ENCODE data around the gene PIK3R2.
"Not testable (repeated sequence)": the region's sequence is repeated elsewhere in the genome, so short reads cannot be mapped to it uniquely, and the experiment has no call there.

PIK3R2 gene

DNA sequence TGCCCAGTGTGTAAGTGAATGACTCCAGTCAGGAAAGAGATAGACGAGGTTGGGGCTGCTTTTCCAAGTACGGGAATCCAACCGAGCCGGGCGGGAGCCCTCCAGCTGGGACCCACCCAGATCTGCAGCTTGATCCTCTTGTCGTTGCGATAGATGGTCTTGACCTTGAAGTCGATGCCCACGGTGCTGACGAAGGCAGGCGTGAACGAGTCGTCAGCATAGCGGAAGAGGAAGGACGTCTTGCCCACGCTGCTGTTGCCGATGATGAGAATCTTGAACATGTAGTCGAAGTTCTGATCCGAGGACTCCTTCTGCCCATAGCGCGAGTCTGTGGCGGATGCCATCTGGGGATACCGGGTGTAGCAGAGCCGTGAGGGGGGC lies 49.4 kb downstream of the PIK3R2 start:
- Histone ChIP-seq H3K4me1 (ENCODE audit: control insufficient read depth, low read depth, low read length) (peaks cover 3% of the 10 kb centered on the region), H3K27me3 (ENCODE audit: control insufficient read depth, insufficient read depth, low read length) (peaks cover 4% of the 10 kb centered on the region), H3K9ac (ENCODE audit: low read length) (no peak overlapping the region)

DNA sequence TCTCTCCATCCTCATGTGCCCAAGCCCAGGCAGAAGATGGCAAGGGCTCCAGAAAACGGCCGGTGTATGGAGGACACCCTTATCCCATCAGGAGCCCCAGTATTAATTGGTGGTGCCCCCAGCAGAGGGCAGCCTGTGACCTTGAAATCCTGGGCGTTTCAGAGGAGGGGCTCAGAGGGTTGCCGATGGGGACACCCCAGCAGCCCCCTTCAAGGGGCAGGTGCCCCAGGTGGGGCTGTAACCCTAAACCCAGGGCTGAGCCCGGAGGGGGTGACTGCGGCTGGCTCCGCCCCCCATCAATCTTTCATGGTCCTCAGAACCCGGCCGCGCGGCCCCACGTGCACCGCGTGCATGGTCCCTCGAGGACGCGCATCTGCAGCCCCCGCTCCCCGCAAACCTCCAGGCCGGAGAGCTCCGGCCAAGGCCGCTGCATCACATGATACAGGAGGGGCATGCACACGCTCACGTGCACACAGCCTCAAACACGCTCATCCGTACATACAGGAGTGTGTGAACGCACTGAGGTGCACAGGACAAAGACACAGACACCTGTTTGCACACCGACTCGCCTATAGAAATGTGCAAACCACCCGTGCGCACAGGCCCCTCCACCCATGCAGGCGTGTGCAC lies 49.9 kb downstream of the PIK3R2 start:
- no peak overlapping the region for H3K27ac ChIP-seq (ENCODE audit: low read length)

More for the DNA sequence above, 49.4 kb downstream of the PIK3R2 start:
- no peak overlapping the region for H3K4me3 ChIP-seq (ENCODE audit: low read length)
- H3K36me3 ChIP-seq (ENCODE audit: control insufficient read depth, low read depth, low read length) = peaks cover 4% of the 10 kb centered on the region
- no peaks in the 10 kb centered on the region for H3K9me3 ChIP-seq (ENCODE audit: control insufficient read depth, low read depth, low read length)
- H3K27ac ChIP-seq (ENCODE audit: low read length) = no peak overlapping the region

DNA sequence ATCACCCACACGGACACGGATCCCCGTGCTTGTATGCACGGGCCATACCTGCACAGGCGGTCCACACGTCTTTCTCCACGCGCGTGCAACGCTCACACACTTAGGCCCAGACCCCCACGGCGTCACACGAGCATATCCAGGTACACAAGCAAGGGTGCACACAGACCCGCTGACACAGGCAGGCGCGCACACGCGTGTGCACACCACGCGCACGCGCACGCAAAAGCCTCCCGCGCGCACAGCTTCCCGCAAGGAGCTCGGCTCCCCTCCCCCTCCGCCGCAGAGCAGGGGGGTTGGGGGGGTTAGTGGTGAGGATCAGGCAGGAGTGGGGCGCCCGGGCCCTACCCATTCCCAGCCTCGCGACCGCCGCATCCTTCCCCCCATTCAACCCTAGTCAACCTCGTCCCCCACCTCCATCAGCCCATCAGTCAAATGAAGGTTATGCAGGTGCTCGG lies 50.5 kb downstream of the PIK3R2 start:
- Histone ChIP-seq H3K9ac (ENCODE audit: low read length) (no peak overlapping the region), H3K27ac (ENCODE audit: low read length) (no peak overlapping the region), H3K4me3 (ENCODE audit: low read length) (peak overlapping the region; percentile 58), H3K27me3 (ENCODE audit: control insufficient read depth, insufficient read depth, low read length) (peaks cover 4% of the 10 kb centered on the region), H3K9me3 (ENCODE audit: control insufficient read depth, low read depth, low read length) (no peaks in the 10 kb centered on the region), H3K36me3 (ENCODE audit: control insufficient read depth, low read depth, low read length) (peaks cover 1% of the 10 kb centered on the region), H3K4me1 (ENCODE audit: control insufficient read depth, low read depth, low read length) (peaks cover 3% of the 10 kb centered on the region)

More for the DNA sequence above, 49.9 kb downstream of the PIK3R2 start:
- Histone ChIP-seq H3K4me3 (ENCODE audit: low read length) (peak overlapping the region; percentile 58), H3K36me3 (ENCODE audit: control insufficient read depth, low read depth, low read length) (peaks cover 4% of the 10 kb centered on the region), H3K4me1 (ENCODE audit: control insufficient read depth, low read depth, low read length) (peaks cover 3% of the 10 kb centered on the region), H3K9me3 (ENCODE audit: control insufficient read depth, low read depth, low read length) (no peaks in the 10 kb centered on the region), H3K27me3 (ENCODE audit: control insufficient read depth, insufficient read depth, low read length) (peaks cover 4% of the 10 kb centered on the region), H3K9ac (ENCODE audit: low read length) (no peak overlapping the region)

DNA sequence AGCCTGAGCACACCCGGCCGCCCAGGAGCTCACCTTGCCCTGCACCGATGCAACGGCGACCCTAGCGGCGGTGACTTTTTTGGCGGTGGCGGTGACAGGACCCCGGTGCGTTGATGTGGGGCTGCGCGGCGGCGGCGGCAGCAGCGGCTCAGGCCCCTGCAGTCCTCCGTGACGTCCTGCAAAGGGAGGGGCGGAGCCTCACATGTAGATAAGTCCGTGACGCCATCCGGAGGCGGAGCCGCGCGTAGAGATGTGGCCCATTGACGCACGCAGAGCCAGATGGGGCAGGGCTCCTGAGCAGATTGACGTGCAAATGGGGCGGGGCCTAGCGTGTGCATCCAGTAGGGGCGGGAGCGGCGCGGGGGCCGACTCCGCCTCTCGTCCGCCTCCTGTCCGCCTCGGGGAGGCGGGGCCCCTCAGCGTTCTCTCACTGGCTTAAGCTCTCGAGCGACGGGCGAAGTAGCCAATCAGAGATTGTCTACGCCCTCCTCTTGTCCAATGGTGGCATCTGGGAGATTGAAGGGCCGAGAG lies 51.0 kb downstream of the PIK3R2 start, which contains the start of gene RAB3A:
RAB3A (minus strand) TSS at position 180 of the 531 bp plus-strand sequence. CDS start 1,302 bp downstream, outside the sequence.
- no peaks in the 10 kb centered on the region for H3K36me3 ChIP-seq (ENCODE audit: control insufficient read depth, low read depth, low read length)
- peak within 1 kb of the TSS; percentile 76 for H3K9ac ChIP-seq (ENCODE audit: low read length)
- peak within 1 kb of the TSS; percentile 77 for H3K4me3 ChIP-seq (ENCODE audit: low read length)
- peak within 1 kb of the TSS; percentile 86 for H3K27ac ChIP-seq (ENCODE audit: low read length)
- peaks cover 4% of the 10 kb centered on the region for H3K27me3 ChIP-seq (ENCODE audit: control insufficient read depth, insufficient read depth, low read length)
- H3K9me3 ChIP-seq (ENCODE audit: control insufficient read depth, low read depth, low read length) = no peaks in the 10 kb centered on the region
- peaks cover 3% of the 10 kb centered on the region for H3K4me1 ChIP-seq (ENCODE audit: control insufficient read depth, low read depth, low read length)

DNA sequence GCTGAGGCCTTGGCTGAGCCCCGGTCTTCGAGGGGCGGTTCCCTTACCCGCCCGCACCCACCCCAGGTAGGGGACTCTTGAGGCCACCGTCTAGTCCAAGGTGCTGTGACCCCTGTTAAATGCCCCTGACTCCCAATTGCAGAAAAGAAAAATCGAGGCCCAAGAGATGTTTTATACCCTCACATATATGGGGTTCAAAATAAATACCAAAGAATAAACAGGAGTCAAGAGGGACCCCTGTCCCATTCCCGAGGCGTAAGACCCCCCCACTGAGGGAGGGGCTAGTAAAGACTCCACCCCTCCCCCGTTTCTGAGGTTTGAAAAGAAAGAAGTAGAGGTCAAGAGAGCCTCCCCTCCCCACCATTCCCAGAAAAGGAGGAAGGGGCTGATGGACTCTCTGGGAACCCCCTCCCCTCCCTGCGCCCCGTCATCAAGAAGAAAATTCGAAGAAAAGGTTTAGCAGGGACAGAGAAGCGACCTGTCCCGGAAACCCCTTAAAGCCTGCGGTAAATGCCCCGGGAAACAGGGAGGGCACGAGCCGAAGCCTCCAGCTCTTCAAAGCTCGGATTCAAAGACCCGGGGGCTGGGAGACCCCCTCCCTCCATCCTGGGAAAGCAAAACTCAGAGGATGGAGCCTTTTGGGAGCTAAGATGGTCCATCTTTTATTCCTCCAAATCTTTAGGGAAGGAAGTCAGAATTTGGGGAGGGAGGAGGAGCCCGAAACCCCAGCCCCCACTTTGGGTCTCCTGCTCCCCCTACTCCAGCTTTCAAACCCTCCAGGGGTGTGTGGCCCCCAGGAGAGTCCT lies 51.6 kb downstream of the PIK3R2 start:
- H3K4me3 ChIP-seq (ENCODE audit: low read length) = peak overlapping the region; percentile 77
- H3K4me1 ChIP-seq (ENCODE audit: control insufficient read depth, low read depth, low read length) = peaks cover 3% of the 10 kb centered on the region
- H3K9me3 ChIP-seq (ENCODE audit: control insufficient read depth, low read depth, low read length) = no peaks in the 10 kb centered on the region
- no peaks in the 10 kb centered on the region for H3K36me3 ChIP-seq (ENCODE audit: control insufficient read depth, low read depth, low read length)
- H3K27ac ChIP-seq (ENCODE audit: low read length) = peak overlapping the region; percentile 86
- H3K27me3 ChIP-seq (ENCODE audit: control insufficient read depth, insufficient read depth, low read length) = peaks cover 4% of the 10 kb centered on the region
- peak overlapping the region; percentile 76 for H3K9ac ChIP-seq (ENCODE audit: low read length)

DNA sequence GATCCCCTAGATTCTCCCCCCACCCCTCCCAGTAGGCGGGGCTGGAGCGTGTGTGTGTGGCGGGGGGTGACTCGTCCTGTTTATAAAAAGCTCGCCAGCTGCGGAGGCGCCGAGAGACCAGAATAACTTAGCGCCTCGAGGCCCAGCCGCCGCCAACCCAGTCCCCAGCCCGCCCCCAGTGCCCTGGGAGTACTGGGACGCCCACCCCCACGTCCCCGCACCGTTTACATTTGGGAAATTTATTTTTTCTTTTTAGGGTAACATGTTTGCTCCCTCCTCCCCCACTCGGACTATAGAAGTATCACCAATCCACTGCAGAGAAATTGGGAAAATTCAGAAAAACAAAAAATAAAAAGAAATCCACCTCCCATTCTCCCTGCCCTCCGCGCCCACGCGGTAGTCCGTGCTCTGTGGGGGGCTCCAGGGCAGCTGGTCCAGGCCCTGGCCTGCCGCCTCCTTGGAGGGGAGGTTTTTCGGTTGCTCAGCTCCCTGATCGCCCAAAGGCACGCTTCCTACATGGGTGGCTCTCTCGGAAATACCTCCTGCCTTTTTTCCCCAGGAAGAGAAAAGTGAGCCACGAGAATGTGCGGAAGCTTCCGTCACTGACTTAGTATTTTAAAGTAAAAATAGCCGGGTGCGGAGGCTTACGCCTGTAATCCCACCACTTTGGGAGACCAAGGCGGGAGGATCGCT lies 52.4 kb downstream of the PIK3R2 start:
- Histone ChIP-seq H3K4me3 (ENCODE audit: low read length) (peak overlapping the region; percentile 77), H3K27ac (ENCODE audit: low read length) (peak overlapping the region; percentile 86), H3K27me3 (ENCODE audit: control insufficient read depth, insufficient read depth, low read length) (peaks cover 4% of the 10 kb centered on the region), H3K9me3 (ENCODE audit: control insufficient read depth, low read depth, low read length) (no peaks in the 10 kb centered on the region), H3K9ac (ENCODE audit: low read length) (peak overlapping the region; percentile 76), H3K36me3 (ENCODE audit: control insufficient read depth, low read depth, low read length) (no peaks in the 10 kb centered on the region), H3K4me1 (ENCODE audit: control insufficient read depth, low read depth, low read length) (peaks cover 3% of the 10 kb centered on the region)

DNA sequence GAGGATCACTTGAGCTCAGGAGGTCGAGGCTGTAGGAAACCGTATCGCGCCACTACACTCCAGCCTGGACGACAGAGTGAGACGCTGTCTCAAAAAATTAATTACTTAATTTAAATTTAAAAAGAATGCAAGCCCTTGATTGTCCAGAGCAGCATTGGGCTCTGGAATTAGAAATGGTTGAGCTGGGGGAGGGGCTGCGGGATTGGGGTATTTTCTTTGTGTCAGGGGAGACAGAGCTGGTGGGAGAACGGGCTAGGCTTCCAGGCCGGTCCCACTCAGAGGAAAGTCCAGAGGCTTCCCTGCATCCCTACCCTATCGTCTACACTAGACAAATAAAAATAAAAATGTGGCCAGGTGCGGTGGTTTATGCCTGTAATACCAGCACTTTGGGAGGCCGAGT lies 53.1 kb downstream of the PIK3R2 start:
- Histone ChIP-seq H3K9ac (ENCODE audit: low read length) (peak overlapping the region; percentile 76), H3K4me3 (ENCODE audit: low read length) (peak overlapping the region; percentile 77), H3K27me3 (ENCODE audit: control insufficient read depth, insufficient read depth, low read length) (peaks cover 4% of the 10 kb centered on the region), H3K4me1 (ENCODE audit: control insufficient read depth, low read depth, low read length) (peaks cover 3% of the 10 kb centered on the region), H3K36me3 (ENCODE audit: control insufficient read depth, low read depth, low read length) (no peaks in the 10 kb centered on the region), H3K9me3 (ENCODE audit: control insufficient read depth, low read depth, low read length) (no peaks in the 10 kb centered on the region), H3K27ac (ENCODE audit: low read length) (no peak overlapping the region)

DNA sequence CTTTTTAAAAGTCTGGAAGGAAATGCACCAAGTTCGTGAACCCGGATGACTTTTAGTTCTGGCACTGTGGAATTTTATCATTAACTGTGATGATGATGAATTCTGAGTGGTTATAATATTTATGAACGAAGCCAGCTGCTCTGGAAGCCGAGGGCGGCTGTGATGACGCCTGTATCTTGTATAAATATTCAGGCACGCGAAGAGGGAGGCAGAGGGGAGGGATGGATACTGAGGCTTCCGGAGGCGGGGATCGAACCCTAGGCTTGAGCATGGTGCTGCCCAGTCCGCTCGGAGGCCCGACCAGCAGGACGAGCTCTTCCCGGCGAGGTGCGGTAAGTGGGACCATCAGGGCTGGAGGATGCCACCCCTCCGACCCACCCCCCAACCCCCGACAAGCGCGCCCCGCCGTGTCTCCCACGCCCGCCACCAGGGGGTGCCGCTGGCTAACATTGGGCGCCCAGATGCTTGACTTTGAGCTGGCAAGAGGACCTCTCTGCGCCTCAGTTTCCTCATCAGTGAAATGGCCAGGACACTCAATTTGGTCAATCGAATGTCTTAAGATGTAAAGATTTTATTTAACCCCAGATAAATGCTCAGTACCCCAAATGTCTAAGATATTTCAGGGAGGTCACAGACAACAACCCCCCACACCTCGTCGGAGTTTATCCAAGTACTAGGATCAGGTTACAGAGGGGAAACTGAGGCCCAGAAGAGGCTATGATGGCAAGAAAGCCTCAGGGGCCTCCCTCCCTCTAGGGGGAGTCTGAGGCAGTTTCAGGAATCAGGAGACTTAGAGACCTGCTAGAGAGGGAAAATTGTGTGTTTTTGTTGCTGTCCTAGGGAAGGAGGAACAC lies 55.4 kb downstream of the PIK3R2 start:
- Histone ChIP-seq H3K4me3 (ENCODE audit: low read length) (no peak overlapping the region), H3K27ac (ENCODE audit: low read length) (no peak overlapping the region), H3K27me3 (ENCODE audit: control insufficient read depth, insufficient read depth, low read length) (peaks cover 2% of the 10 kb centered on the region), H3K9ac (ENCODE audit: low read length) (no peak overlapping the region), H3K9me3 (ENCODE audit: control insufficient read depth, low read depth, low read length) (no peaks in the 10 kb centered on the region), H3K4me1 (ENCODE audit: control insufficient read depth, low read depth, low read length) (peaks cover 3% of the 10 kb centered on the region), H3K36me3 (ENCODE audit: control insufficient read depth, low read depth, low read length) (no peaks in the 10 kb centered on the region)

DNA sequence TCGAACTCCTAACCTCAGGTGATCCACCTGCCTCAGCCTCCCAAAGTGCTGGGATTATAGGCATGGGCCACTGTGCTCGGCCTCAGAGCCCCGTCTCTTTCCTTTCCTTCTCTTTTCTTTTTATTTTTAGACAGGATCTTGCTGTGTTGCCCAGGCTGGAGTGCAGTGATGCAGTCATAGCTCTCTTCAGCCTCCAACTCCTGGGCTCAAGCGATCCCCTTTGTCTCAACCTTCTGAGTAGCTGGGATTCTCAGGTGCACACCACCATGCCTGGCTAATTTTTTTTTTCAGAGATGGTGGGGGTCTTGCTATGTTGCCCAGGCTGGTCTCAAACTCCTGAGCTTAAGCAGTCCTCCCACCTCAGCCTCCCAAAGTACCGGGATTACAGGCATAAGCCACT lies 56.9 kb downstream of the PIK3R2 start:
- not testable (repeated sequence) for H3K27me3 ChIP-seq (ENCODE audit: control insufficient read depth, insufficient read depth, low read length); H3K36me3 ChIP-seq (ENCODE audit: control insufficient read depth, low read depth, low read length); H3K9me3 ChIP-seq (ENCODE audit: control insufficient read depth, low read depth, low read length); H3K4me1 ChIP-seq (ENCODE audit: control insufficient read depth, low read depth, low read length); H3K27ac ChIP-seq (ENCODE audit: low read length); H3K9ac ChIP-seq (ENCODE audit: low read length); H3K4me3 ChIP-seq (ENCODE audit: low read length)

DNA sequence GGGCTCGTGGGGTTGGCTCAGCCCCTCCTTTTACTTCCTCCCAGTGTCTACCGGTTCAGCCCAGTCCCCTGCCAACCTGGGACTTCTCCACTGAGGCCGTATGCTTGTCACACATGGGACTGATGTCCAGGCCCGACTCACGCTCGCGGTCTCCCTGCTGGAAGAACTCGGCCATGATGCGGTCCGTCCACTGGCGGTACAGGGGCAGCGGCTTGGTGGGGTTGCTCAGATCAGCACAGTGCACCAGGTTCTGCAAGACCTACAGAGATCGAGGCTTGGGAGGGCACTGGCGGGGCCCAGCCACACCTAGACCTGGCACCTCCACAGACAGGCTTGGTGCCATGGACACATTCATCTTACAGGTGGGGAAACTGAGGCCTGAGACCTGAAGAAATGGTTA lies 58.7 kb downstream of the PIK3R2 start:
- Histone ChIP-seq H3K9me3 (ENCODE audit: control insufficient read depth, low read depth, low read length) (no peaks in the 10 kb centered on the region), H3K27me3 (ENCODE audit: control insufficient read depth, insufficient read depth, low read length) (no peaks in the 10 kb centered on the region), H3K36me3 (ENCODE audit: control insufficient read depth, low read depth, low read length) (no peaks in the 10 kb centered on the region), H3K27ac (ENCODE audit: low read length) (no peak overlapping the region), H3K9ac (ENCODE audit: low read length) (no peak overlapping the region), H3K4me1 (ENCODE audit: control insufficient read depth, low read depth, low read length) (no peaks in the 10 kb centered on the region), H3K4me3 (ENCODE audit: low read length) (no peak overlapping the region)
